Activated naive CD4-positive, alpha-beta T cell treated with anti-CD3 and anti-CD28 coated beads, Interleukin-2, amount 10 ng/mL, durations not matched to agents 7 days and 5 days (primary cell): ENCODE measurements around the gene RPL7A.

ENCODE experiments used
- CTCF ChIA-PET: fragments of 350-600 bp; sonication (Branson Sonifier 250); formaldehyde crosslinking; loops from one replicate; lab custom pipeline; 2021; ENCODE audit warnings: antibody characterized with exemption; lab: Charles Lee
- DNase-seq: peaks from one replicate; pipeline ENCODE4 v3.0.0-alpha.2; 2020
- H3K27ac Mint-ChIP-seq: one replicate; pipeline ENCODE4 v1.8.0; 2021; ENCODE audit warnings: mild to moderate bottlenecking, moderate library complexity, mixed read lengths
- H3K27me3 Mint-ChIP-seq: one replicate; pipeline ENCODE4 v1.8.0; 2021; ENCODE audit warnings: mild to moderate bottlenecking, mixed read lengths
- H3K36me3 Mint-ChIP-seq: one replicate; pipeline ENCODE4 v1.8.0; 2021; ENCODE audit warnings: mixed read lengths
- H3K4me1 Mint-ChIP-seq: one replicate; pipeline ENCODE4 v1.8.0; 2021; ENCODE audit warnings: mixed read lengths
- H3K4me3 Mint-ChIP-seq: one replicate; pipeline ENCODE4 v1.8.0; 2021; ENCODE audit warnings: mild to moderate bottlenecking, moderate library complexity, mixed read lengths
- H3K9me3 Mint-ChIP-seq: one replicate; pipeline ENCODE4 v1.8.0; 2021; ENCODE audit warnings: mixed read lengths

RPL7A gene

DNA sequence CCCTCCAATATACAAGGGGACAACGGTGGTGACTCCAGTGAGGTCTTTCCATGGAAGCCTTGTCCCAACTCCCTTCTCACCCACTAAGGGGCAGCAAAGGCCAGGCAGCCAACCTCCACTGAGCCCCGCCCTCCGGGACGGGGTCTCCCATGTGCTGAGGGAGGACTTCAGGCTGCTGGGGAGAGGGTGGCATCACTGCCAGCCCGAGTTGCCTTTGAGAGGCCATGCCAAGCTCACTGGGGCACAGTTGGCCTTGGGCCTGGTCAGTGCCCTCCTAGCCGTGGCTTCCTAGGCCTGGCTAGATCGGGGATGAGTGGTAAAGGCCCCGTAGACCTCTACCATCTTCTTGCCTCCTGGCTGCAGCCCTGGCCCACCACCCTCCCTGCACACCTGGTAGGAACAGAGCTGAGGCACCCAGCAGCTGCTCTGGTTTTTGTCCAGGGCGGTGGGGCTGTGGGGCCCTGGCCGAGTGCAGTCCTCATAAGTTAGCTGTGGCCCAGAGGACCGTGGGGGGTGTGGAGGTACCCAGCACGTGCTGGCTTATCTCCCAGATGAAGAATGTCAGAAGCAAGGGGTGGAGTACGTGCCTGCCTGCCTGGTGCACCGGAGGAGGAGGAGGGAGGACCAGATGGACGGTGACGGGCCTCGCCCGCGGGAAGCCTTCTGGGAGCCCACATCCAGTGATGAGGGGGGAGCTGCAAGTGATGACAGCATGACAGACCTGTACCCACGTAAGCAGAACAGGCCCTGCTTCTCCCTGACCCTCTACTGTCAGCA lies 11.6 kb downstream of the RPL7A start:
- Mint-ChIP-seq H3K9me3 (no peaks in the 10 kb centered on the region), H3K4me1 (peaks cover 29% of the 10 kb centered on the region), H3K4me3 (no peak overlapping the region), H3K27ac (no peak overlapping the region), H3K27me3 (no peaks in the 10 kb centered on the region), H3K36me3 (peaks cover 46% of the 10 kb centered on the region)
- CTCF ChIA-PET: interaction anchor here (1.5 kb wide), 2 partner anchors 12 kb away, joined by 7 read pairs; no protein-coding TSS in a partner anchor
- peak; percentile 35 for DNase-seq

DNA sequence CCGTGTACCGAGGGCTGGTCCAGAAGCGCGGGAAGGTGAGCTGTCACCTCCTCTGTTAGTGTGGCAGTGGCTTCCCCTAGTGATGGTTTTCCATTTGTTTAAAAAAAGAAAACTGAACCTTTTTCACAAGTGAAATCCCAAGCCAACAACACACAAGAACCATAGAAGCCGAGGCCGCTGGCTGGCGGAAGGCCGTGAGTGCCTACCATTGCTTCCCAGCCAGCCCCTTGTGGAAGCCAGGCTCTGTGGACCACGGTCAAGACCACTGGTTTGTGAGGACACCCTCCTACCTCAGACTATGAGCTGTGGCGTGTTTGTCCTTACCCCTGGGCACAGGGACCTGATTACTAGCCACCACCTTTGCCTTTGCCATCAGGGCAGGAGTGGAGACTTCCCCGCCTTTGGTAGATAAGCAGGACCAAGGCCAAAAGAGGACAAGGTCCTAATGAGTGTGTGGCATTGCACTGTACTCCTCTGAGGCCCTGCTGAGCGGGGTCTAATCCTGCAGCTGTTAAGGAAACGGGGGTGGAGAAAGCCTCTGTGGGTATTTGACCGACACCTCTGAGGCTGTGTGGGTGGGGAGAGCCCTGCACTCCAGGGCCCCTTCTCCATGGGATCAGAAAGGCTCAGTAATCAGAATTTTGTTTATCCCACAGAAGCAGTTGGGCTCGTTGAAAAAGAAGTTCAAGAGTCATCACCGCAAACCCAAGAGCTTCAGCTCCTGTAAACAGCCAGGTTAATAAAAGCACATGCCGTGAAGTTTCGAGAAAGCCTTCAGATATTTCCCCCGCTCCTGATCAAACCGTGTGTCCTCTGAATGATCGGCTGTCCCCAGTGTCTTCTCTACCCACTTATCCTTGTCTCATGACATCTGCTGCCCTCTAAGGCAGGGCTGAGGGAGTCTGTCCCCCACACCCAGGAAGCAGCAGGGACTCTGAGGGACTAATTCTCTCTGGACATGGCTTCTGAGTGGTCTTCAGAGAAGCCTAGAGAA lies 12.7 kb downstream of the RPL7A start:
- no peaks in the 10 kb centered on the region for H3K9me3 Mint-ChIP-seq
- CTCF ChIA-PET: interaction anchor here (1.5 kb wide), 1 partner anchor 11 kb away, joined by 7 read pairs; no protein-coding TSS in a partner anchor
- DNase-seq: no peak
- peaks cover 21% of the 10 kb centered on the region for H3K4me1 Mint-ChIP-seq
- H3K4me3 Mint-ChIP-seq: no peak overlapping the region
- peaks cover 53% of the 10 kb centered on the region for H3K36me3 Mint-ChIP-seq
- peak overlapping the region; percentile 42 for H3K27ac Mint-ChIP-seq
- H3K27me3 Mint-ChIP-seq: no peaks in the 10 kb centered on the region

DNA sequence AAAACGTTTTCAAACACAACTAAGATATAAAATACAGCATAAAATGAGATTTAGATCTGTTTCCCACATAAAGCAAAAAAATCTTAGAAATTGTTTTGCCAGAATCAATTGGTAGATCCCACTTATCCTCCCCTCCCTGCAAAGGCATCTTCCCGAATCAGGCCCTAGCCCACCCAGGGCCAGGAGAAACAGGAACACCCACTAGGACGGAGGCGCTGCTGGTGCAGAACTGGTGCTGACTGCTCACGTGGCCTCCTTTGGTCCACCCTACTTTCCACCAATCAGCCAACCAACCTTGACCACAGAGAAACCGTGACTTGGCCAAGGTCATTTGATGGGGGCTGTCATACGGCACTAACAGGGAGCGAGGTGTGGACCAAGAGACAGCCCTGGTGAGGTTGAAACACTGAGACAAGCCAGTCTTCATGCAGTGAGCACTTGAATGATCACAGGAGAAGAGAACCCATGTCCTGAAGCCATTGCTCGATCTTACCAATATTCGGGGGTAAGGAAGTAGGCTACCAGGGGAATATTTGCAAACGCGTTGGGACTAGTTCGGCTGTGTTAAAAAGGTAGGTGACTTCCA lies 13.6 kb downstream of the RPL7A start:
- Mint-ChIP-seq H3K27me3 (no peaks in the 10 kb centered on the region), H3K4me3 (no peak overlapping the region), H3K4me1 (peaks cover 21% of the 10 kb centered on the region), H3K27ac (peak overlapping the region; percentile 28), H3K9me3 (no peaks in the 10 kb centered on the region), H3K36me3 (peaks cover 58% of the 10 kb centered on the region)
- no peak for DNase-seq
- CTCF ChIA-PET: interaction anchor here (0.6 to 1.2 kb wide), 2 partner anchors 10 to 13 kb away, joined by 3 to 4 read pairs; partner anchors contain the start of genes MED22 and RPL7A

DNA sequence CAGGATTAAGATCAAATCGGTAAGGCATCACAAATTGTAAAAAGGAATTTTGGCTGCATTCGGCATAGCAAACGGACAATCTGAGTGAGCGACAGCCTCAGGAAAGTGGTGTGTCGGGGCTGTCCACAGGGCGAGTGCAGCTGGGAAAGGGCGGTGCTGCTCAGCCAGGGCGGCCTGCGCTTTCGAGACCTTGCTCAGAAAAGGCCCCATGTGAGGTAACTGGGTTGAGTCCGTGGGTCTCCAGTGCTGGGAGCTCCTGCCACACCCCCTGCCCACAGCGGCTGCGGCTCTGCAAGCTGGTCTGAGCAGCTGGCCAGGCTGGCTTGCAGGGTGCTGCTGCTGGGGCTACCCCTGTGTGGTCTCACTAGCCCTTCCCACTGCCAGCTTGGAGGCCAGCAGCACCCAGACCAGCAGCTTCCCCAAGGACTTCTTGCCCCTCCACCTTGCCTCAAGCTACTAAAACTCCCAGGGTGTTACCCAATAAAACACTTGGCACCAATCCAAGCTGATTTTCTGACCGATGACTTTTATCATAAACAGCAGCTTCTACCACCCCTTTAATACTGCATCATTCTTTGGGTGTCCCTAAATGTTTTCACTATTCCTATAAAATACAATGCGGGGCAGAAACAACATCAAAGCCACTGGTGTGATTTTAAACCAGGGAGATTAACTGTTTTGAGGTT lies 14.5 kb downstream of the RPL7A start:
- CTCF ChIA-PET: interaction anchor here (0.6 to 1.2 kb wide), 3 partner anchors 9 to 42 kb away, joined by 3 to 4 read pairs (median 3); partner anchors contain the start of genes MED22 and RPL7A
- Mint-ChIP-seq H3K4me3 (no peak overlapping the region), H3K27me3 (no peaks in the 10 kb centered on the region), H3K4me1 (peaks cover 16% of the 10 kb centered on the region), H3K9me3 (no peaks in the 10 kb centered on the region), H3K36me3 (peaks cover 62% of the 10 kb centered on the region), H3K27ac (peak overlapping the region; percentile 28)
- no peak for DNase-seq

DNA sequence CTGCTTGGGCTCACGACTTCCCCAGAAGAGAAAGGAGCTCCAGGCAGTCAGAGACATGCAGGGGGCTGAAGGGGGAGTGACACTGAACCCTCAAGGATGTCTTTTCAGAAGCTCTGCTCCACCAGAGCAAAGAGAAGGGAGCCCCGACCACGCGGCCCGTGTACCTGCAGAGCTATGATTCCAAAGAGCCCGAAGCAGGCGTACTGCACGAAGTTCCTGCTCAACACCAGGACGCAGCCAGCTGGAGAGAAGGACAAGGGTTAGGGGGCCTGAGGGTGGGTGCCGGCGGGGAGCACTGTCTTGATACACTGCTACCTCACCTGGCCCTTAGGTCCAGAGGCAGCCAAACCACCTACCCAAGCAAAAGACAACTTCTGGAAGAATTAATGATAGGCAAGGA lies 18.4 kb downstream of the RPL7A start:
- no peak overlapping the region for H3K27ac Mint-ChIP-seq
- no peaks in the 10 kb centered on the region for H3K27me3 Mint-ChIP-seq
- CTCF ChIA-PET: interaction anchor here (1.6 to 2.1 kb wide), 2 partner anchors 9 to 15 kb away, joined by 5 to 6 read pairs; no protein-coding TSS in a partner anchor
- DNase-seq: no peak
- H3K4me1 Mint-ChIP-seq: peaks cover 37% of the 10 kb centered on the region
- peaks cover 62% of the 10 kb centered on the region for H3K36me3 Mint-ChIP-seq
- no peaks in the 10 kb centered on the region for H3K9me3 Mint-ChIP-seq
- H3K4me3 Mint-ChIP-seq: no peak overlapping the region

DNA sequence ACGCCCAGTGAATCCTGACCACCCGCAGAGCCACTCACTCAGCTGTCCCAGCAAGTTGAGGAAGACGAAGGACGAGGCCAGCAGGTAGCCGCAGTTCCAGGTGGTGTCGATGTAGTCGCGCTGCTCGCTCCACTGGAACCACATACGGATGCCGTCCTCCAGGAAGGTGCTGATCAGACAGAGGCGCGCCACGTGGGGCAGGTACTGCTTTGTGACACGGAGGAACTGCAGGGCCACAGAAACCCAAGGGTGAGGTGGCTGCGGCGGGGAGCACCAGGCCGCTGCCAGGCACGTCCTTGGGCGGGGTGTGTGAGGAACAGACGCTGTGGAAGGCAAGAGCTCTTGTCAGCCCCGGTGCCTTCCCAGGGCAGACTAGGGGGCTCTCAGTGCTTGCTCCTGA lies 19.2 kb downstream of the RPL7A start:
- no peaks in the 10 kb centered on the region for H3K27me3 Mint-ChIP-seq
- H3K4me3 Mint-ChIP-seq: no peak overlapping the region
- peaks cover 45% of the 10 kb centered on the region for H3K4me1 Mint-ChIP-seq
- H3K9me3 Mint-ChIP-seq: no peaks in the 10 kb centered on the region
- no peak for DNase-seq
- peaks cover 58% of the 10 kb centered on the region for H3K36me3 Mint-ChIP-seq
- CTCF ChIA-PET: interaction anchor here (0.6 to 1.6 kb wide), 2 partner anchors 10 to 17 kb away, joined by 3 to 5 read pairs; no protein-coding TSS in a partner anchor
- no peak overlapping the region for H3K27ac Mint-ChIP-seq

DNA sequence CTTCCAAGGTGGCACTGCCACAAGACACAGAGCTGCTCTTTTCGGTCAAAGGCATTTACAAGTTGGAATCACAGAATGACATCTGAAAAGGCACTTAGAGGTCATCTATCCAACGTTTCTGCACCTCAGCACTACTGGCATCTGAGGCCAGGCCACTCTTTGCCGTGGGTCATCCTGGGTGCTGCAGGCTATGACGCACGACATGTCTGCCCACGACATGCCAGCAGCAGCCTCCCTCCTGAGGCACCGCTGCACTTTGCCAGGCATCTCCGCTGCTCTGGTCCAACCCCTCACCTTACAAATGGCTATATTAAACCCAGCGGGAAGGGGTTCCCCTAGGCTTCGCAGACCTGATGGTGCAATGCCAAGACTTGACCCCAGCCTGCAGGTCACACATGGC lies 19.8 kb downstream of the RPL7A start:
- no peaks in the 10 kb centered on the region for H3K9me3 Mint-ChIP-seq
- no peaks in the 10 kb centered on the region for H3K27me3 Mint-ChIP-seq
- H3K4me3 Mint-ChIP-seq: no peak overlapping the region
- CTCF ChIA-PET: no interaction called here
- peaks cover 50% of the 10 kb centered on the region for H3K4me1 Mint-ChIP-seq
- no peak for DNase-seq
- H3K27ac Mint-ChIP-seq: no peak overlapping the region
- H3K36me3 Mint-ChIP-seq: peaks cover 58% of the 10 kb centered on the region

DNA sequence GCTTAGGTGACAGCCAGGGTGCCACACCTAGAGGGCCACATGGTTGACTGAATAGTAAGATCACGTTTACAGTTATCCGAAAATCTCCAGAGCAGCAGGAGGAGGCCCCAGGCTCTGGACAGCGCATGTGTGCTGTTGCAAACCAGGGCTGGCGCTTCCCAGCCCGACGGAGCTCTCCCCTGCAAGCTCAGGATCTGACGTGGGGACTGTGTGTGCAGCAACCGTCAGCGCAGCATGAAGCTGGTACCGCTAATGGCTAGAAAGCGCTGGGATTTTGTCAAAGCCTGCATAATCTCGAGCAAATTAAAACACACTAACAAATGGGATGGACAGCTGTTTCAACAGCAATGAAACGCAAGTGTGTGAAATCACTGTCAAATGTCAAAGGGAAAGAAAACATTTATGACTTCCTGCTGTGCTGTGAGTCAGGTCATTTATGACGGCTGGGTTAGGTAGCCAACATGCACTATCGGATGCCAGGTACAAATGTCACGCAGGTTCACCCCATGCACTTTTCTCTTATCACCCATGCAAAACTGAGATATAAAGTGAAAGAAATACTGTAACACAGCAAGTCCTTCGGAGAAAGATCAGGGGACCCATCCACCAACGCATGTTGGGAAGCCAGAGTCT lies 20.3 kb downstream of the RPL7A start:
- Mint-ChIP-seq H3K4me3 (peak overlapping the region; percentile 35), H3K4me1 (peaks cover 56% of the 10 kb centered on the region)
- CTCF ChIA-PET: no interaction called here

DNA sequence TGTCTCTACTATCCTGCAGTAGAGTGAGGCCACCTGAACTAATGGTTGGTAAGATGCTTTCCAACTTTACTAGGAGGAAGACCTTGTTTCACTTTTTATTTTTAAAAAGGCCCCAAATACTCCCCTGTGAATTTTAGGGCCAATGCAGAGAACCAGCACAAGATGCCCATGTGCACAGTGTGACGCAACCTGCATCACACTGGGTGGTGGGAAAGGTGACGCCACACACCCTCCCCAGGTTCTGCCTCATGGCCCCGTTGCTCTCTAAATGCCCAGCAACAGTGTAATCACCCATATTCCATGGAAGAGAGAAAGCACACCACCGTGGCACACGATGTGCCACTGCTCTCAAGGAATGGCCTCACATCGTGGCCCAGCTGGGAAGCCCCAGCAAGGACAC lies 21.4 kb downstream of the RPL7A start:
- H3K4me3 Mint-ChIP-seq: no peak overlapping the region
- H3K4me1 Mint-ChIP-seq: peaks cover 62% of the 10 kb centered on the region
- no peaks in the 10 kb centered on the region for H3K27me3 Mint-ChIP-seq
- CTCF ChIA-PET: interaction anchor here (1.6 kb wide), 1 partner anchor 39 kb away, joined by 7 read pairs; no protein-coding TSS in a partner anchor
- DNase-seq: no peak
- no peaks in the 10 kb centered on the region for H3K9me3 Mint-ChIP-seq
- H3K36me3 Mint-ChIP-seq: peaks cover 50% of the 10 kb centered on the region
- peak overlapping the region; percentile 96 for H3K27ac Mint-ChIP-seq

More for the DNA sequence above, 20.3 kb downstream of the RPL7A start:
- Mint-ChIP-seq H3K27me3 (no peaks in the 10 kb centered on the region), H3K36me3 (peaks cover 57% of the 10 kb centered on the region), H3K27ac (peak overlapping the region; percentile 64), H3K9me3 (no peaks in the 10 kb centered on the region)
- DNase-seq: no peak

DNA sequence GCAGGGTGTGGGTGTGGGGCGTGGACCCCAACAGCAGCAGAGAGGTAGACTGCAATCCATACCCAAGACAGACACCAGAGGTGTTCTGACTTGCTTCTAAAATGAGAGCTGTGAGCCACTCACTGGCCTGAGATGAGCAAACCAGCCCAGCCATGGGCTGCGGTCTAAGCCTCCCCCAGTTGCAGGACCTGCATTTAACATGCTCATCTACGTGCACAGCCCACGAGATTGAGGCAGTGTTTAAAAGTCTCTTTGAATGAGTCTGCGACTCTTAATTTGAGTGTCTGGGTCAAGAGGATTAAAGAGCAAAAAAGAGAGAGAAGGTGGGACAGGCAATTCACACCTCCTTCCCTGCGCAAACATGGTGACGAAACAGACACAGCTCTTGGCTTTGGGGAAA lies 21.9 kb downstream of the RPL7A start:
- Mint-ChIP-seq H3K27ac (peak overlapping the region; percentile 96), H3K4me1 (peaks cover 67% of the 10 kb centered on the region), H3K4me3 (peak overlapping the region; percentile 64), H3K9me3 (no peaks in the 10 kb centered on the region), H3K27me3 (no peaks in the 10 kb centered on the region), H3K36me3 (peaks cover 53% of the 10 kb centered on the region)
- CTCF ChIA-PET: interaction anchor here (1.6 to 2.0 kb wide), 2 partner anchors 40 to 184 kb away, joined by 6 to 7 read pairs; no protein-coding TSS in a partner anchor
- no peak for DNase-seq

DNA sequence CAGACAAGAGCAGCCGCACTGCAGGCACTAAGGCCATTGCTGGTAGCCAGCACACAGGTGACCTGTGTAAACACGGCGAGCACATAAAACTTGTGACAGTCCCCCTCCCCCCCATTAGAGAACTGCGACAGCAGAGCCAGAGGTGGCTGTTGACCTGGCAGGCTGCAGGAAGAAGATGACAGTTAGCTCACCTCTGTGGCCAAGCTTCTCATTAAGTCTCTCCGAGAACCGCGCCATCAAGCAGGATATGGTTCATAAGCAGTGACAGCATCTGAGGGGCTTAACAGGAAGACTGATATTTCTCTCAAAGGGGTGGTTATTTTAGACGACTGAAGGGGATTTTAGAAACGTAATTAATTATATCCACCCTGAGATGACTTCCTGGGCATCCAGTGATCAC lies 22.7 kb downstream of the RPL7A start:
- Mint-ChIP-seq H3K9me3 (no peaks in the 10 kb centered on the region), H3K4me1 (peaks cover 67% of the 10 kb centered on the region), H3K27me3 (no peaks in the 10 kb centered on the region), H3K4me3 (peak overlapping the region; percentile 64), H3K27ac (peak overlapping the region; percentile 96), H3K36me3 (peaks cover 50% of the 10 kb centered on the region)
- DNase-seq: peak; percentile 62
- CTCF ChIA-PET: interaction anchor here (0.8 to 3.9 kb wide), 17 partner anchors 8 to 204 kb away, joined by 3 to 32 read pairs (median 5); partner anchors contain the start of genes MED22, RPL7A, SURF1 and SURF2

DNA sequence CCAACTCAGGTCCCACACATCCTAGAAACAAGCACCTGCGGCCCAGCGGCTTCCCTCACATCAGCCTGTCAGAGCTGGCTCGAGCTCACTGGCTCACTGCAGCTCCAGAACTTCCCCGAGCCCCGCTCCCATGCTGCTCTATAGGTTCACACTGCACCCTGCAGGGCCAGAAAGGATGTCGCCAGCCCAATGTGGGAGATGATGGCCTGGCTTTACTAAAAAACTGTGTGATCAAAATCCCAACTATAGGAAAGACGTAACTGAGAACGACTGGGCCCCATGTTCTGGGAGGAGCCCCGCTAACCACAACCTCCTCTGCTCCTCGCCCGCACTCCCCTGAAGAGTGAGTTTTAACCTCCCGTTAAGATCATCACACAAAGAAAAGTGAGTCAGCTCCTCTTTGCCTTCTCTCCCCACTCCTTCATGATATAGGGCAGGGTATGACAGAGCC lies 23.3 kb downstream of the RPL7A start:
- Mint-ChIP-seq H3K9me3 (no peaks in the 10 kb centered on the region), H3K4me1 (peaks cover 67% of the 10 kb centered on the region), H3K36me3 (peaks cover 44% of the 10 kb centered on the region), H3K27me3 (no peaks in the 10 kb centered on the region), H3K4me3 (peak overlapping the region; percentile 64), H3K27ac (peak overlapping the region; percentile 96)
- DNase-seq: peak; percentile 78
- CTCF ChIA-PET: interaction anchor here (0.7 to 3.9 kb wide), 18 partner anchors 9 to 205 kb away, joined by 3 to 32 read pairs (median 5); partner anchors contain the start of genes MED22, RPL7A, SURF1 and SURF2
